NB4 (cell line): ENCODE measurements around the gene SNX7.

Experiments used
- DNase-seq: peaks from one replicate; pipeline ENCODE4 v3.0.0; 2010; ENCODE audit warnings: low read depth
- H3K4me3 ChIP-seq: one replicate; pipeline ENCODE4 v1.5.1; 2011; ENCODE audit warnings: mild to moderate bottlenecking, low read depth, low read length, moderate library complexity
- CTCF ChIP-seq: IDR thresholded peaks from one replicate; pipeline ENCODE4 v1.5.1; 2012; ENCODE audit warnings: low read depth, low read length
- MAX ChIP-seq: IDR thresholded peaks from 2 replicates; pipeline ENCODE4 v1.6.1; 2011; ENCODE audit warnings: low read depth, low read length
- MYC ChIP-seq: IDR thresholded peaks from 2 replicates; pipeline ENCODE4 v1.6.1; 2011; ENCODE audit warnings: low read depth, low read length
- POLR2A ChIP-seq: IDR thresholded peaks from 2 replicates; pipeline ENCODE4 v1.6.1; 2011; ENCODE audit warnings: mild to moderate bottlenecking; ENCODE audit not compliant: insufficient read length; ENCODE audit errors: extremely low read depth

Gene SNX7

GRCh38 chr1:98690576-98690975 lies 29.1 kb downstream of the SNX7 start:
- TF ChIP-seq MYC (no peak), MAX (no peak), CTCF (no peak), POLR2A (no peak)
- no peak for DNase-seq
- no peak overlapping the region for H3K4me3 ChIP-seq

- no peak for DNase-seq
- H3K4me3 ChIP-seq: no peak overlapping the region
- TF ChIP-seq MYC: no peak
- TF ChIP-seq POLR2A: no peak
Observed at GRCh38 chr1:98692482-98692881, 31.0 kb downstream of the SNX7 start.

- TF ChIP-seq MAX (no peak), MYC (no peak), POLR2A (no peak), CTCF (no peak)
- H3K4me3 ChIP-seq: no peak overlapping the region
- DNase-seq: no peak
Observed at GRCh38 chr1:98693385-98693784, 31.9 kb downstream of the SNX7 start.

- TF ChIP-seq MAX: no peak
- TF ChIP-seq CTCF: no peak
- TF ChIP-seq POLR2A: no peak
- TF ChIP-seq MYC: no peak
- no peak overlapping the region for H3K4me3 ChIP-seq
- DNase-seq: no peak
Observed at GRCh38 chr1:98696077-98696476, 34.6 kb downstream of the SNX7 start.

- H3K4me3 ChIP-seq: no peak overlapping the region
- no peak for DNase-seq
- TF ChIP-seq CTCF (no peak), MAX (no peak), POLR2A (no peak), MYC (no peak)
Observed at GRCh38 chr1:98697781-98698180, 36.3 kb downstream of the SNX7 start.

- DNase-seq: no peak
- H3K4me3 ChIP-seq: no peak overlapping the region
- no peak for TF ChIP-seq CTCF
- TF ChIP-seq MYC: no peak
- TF ChIP-seq MAX: no peak
- TF ChIP-seq POLR2A: no peak
Observed at GRCh38 chr1:98698625-98699024, 37.1 kb downstream of the SNX7 start.
